ENCODE measurements around the gene KATNAL1.
"Not testable (repeated sequence)": the region's sequence is repeated elsewhere in the genome, so short reads cannot be mapped to it uniquely, and the experiment has no call there.

KATNAL1 gene

DNA sequence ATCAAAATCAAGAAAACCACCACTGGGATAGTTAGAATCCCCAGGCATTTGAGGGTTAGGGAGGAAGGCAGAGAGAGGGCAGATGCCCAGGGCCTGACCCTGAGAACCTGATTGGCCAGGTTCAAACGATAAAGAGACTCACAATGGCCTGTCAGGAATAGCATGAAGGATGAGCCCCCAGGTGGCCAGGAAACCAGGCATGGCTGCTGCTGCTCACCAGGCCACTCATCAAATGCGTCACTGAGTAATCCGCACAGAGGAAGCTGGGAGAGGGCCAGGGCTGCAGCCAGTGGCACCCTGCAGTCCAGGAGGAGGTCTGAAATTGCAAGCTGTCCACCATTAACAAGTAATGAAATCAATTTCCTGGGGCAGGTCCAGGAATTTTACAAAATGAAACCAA lies 111.3 kb downstream of the KATNAL1 start:
- no peak for DNase-seq

DNA sequence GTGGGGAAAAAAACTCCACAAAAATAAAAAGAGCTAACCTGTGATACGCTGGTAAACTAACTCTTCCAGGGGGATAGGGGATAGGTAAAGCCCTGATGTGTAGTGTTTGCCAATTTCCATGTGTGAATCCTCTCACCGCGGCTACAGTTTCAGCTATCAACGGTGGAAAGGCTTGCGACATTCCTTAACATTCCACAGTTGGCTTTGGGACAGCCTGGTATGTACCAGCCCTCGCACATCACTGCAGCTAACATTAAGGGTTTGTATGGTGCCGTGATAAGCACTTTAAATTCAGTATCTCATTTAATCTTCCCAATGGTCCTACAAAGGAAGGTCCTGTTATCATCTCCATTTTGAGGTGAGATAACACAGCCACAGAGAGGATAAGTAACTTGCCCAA lies 112.4 kb downstream of the KATNAL1 start:
- DNase-seq = no peak

DNA sequence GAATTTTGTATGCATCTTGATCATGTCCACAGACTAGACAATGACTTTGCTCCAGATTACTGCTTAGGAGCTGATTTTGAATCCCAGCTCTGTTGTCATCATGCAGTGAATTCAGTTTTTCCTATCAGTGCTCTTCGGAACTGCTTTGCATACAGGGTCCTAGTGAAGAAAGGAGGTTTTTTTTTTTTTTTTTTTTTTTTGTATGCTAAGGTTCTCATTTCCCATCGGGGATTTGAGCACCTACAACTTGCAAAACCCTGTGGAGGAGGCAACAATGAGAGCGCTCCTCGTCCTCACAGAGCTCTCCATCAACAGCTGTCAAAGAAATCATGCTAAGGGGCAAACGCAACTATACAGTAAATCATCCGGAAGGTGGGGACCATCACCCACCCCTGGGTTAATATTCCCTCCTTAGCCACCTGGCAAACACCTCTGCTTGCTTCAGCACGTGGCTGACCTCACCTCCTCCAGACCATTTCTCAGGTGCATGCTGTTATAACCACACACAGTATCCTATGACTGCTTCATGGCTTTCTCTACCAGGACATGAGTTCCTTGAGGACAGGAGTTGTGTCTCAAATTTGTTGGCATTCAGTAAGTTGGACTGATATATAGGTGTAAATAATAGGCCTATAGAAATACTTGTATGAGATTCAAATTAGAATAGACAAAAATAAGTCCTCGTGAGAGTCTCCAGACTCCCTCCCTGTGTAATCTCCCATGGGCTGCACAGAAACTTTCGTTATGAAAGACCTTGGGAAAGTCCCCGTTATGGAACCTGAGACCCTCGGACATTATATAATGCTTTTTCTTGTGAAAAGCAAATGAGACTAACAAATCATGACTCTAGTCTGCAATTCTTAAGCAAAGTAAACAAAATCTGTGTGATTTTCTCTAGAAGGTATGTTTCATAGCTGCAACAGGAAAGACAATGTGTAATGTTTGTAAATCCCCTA lies 113.8 kb downstream of the KATNAL1 start:
- DNase-seq = no peak

DNA sequence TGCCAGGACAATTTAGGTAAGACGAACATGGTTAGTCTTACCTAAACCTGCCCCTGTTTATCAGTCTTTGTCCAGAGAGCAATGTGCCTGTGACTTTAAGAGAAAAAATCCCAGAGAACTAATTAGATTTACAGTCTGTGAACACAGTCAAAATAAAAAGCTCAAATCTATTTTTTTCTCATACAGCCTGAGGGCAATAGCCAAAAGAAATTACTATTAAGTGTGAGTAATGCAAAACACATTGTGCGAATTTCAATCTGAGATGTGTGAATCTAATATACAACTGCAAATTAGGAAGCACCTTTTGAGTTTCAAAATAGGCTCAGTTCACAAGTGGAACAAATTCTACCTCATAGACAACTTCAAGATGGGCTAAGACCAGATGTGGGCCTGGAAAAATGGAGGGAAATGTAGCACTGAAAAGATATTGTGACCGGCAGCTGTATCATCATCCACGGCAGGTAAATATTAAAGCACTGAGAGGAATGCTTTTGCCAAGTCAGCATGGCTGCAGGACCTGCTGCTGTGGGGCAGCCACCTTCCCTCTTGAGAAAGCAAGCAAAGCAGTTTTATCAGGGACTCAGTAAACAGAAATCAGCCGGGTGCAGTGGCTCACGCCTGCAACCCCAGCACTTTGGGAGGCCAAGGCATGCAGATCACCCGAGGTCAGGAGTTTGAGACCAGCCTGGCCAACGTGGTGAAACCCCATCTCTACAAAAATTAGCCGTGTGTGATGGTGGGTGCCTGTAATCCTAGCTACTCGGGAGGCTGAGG lies 114.8 kb downstream of the KATNAL1 start:
- no peak for DNase-seq

DNA sequence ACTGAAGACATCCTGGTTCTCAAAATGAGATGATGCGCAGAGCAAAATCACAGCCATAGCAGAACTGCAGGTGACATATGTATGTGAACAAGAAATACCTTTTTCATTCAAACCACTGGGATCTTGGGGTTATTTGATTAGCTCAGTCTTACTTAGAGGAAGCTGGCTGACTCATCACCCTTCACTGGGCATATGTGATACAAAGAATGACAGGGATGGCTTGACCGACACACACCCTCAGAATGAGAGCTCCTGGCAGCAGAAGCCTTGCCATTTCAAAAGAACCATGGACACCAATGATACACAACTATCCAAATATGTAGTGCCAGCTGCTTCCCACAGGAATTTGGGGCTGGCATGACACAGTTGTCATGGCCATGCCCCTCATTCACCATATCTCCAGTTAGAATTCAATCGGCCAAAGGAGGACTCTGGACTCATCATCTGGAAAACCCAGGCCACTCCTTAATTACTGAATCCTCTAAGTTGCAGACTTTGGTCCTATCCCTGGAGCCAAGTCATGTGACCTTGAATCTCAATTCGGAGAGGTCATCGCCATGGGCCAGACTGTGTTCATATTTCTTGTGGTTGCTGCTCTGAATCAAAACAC lies 115.8 kb downstream of the KATNAL1 start:
- DNase-seq = no peak

DNA sequence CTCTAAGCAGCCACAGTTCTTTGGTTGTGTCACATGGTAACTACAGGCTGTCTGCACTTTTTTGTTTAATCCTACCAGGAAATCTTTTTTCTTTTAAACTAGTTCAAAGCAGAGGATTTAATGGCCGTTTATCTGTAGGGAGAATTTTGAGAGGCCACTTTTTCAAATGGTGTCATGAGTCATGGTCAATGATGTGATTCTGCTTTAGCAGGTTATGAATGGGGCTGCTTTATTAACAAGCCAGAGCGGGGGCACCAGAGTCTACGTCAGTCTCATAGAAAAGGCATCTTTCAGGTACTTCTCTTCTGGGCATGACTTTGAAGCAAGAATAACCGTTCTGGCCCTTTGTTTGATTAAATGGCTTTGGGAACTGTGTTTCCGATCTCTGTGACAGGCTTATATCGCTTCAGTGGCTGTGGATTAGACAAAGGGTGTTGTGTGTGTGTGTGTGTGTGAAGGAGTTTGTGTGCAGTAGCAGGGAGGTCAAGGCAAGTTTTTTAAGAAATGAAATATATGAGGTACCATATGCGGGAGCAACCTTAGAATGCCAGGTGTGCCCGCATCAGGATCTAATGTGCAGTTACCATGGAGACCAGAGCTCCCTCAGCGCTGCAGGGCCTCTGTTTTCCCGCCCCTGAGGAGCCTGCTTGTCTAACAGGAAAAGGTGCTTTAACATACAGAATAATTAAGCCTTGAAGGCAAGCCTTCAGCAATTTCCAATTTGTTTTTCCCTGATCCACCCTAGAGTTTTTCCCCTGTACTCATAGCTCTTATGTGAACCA lies 120.5 kb downstream of the KATNAL1 start:
- DNase-seq = no peak

DNA sequence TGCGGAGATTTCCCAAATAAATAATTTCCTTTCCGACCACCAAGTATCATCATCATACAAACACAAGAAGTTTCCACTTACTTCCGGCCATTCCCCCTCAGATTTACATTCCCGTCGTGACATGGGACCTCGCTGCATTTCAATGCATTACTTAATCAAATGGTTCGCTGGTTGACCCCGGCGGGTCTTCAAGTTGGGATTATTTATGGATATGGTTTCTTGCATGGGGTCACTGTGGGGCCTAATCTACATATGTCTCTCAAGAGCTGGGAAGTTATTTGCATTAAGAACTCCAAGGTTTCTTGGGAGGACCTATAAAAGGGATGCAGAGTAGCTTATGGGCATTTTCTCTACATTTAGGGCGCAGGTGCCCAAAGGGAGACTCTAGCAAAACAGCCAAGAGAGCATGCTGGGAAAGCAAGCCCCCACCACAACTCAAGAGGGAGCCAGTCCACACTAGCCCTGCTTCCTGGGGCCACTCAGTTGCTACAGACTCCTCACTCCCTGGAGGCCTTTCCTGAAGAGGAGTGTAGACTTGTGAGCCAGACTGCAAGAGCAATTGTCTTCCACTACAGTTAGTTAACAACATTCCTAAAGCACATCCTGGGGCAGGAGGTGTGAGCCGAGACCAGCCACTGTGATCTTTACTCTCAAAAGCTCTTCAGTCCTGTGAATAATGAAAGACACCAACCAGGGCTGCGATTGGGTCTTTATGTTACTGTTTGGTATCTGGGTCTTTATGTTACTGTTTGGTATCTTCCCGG lies 125.3 kb downstream of the KATNAL1 start:
- DNase-seq = no peak

DNA sequence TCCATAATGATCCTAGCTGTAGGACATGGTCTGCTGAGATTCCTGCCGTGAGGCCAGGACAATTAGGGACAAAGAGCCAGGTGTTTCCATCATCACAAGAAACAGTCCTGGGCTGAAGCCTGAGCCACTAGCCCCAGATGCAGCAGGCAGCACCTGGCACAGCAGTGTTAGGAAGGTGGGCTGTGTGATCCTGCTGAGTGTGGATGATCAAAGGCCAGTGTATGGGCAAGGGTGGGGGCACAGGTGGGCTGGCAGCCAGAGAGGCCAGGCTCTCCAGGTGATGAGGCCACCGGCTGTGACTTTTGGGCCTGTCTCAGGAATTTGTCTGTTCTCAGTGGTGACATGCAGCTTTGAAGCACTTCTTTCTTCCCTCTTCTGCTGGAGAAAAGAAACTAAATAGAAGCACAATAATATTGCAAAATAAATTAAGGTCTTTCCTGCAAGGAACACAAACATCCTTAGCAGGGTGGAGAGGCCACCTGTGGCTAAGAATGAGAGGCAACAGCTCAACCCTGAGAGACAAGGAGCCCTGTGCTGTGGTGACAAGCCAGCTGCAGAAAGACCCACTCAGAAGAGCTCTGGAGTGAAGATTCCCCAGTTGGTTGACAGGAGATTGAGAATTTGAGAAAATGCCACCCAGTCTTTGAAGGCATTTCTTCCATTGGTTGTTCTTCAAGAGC lies 127.6 kb downstream of the KATNAL1 start:
- DNase-seq = no peak

DNA sequence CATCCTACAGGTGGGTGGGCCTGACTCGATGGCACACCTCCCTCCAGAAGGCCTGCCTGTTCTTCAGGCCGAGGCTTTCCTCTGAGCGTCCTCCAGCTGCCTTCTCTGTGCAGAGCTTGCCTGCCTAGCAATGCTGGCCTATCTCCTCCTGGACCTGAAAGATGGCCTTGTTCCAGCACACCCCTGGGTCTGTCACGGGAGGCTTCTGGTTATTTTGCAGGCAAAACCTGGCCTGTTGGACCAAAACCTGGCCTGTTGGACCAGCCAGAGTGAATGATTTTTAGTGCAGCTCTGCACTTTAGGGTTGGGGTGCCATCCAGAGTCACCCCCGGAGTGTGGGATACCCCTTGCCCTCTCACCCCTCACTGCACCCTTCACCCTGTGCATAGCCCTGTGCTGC lies 128.4 kb downstream of the KATNAL1 start:
- DNase-seq = no peak

DNA sequence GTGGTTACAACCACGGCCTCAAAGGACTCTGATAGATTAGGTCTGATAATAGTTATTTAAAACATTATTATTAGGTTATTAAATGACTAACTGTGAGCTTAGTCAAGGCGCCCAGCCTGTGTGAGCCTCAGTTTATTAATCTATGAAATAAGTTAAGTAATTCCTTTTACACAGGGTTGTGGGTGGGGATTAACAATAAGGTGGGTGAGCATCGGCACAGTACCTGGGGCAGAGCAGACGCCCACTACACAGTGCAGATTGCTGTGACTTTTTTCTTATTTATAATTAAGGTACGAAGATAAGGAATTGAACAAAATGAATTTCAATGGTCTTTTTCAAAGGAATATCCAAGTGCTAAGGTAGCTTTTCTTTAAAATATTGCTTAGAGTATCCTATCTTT lies 132.2 kb downstream of the KATNAL1 start:
- no peak for DNase-seq

DNA sequence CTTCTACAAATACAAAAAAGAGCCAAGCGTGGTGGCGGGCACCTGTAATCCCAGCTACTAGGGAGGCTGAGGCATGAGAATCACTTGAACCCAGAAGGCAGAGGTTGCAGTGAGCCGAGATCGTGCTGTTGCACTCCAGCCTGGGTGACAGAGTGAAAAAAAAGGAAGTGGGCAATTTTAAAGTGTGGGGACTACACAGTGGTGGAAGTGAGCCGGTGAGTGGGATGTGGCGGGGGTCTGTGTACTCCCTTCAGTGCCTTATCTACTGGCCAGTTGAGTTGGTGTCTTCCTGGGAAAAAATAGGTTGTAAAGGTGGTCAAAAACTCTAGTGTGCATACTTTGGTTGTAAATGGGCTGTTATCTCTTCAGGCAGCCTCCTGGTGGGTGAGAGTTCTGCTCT lies 133.1 kb downstream of the KATNAL1 start:
- not testable (repeated sequence) for DNase-seq

DNA sequence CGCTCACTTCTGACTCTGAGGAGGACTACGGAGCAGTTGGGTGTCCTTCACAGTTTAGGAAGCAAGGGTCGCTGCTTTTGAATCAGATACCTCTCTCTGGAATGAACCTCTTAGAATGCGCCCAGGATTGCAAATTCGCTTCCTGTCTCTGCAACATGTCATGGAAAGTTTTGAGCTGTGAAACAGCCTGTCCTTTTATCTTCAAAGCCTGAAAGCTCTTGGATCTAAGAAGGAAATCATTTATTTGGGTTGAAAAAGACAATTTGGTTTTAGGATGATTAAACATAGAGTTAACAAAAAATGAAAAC lies 134.1 kb downstream of the KATNAL1 start:
- no peak for DNase-seq

DNA sequence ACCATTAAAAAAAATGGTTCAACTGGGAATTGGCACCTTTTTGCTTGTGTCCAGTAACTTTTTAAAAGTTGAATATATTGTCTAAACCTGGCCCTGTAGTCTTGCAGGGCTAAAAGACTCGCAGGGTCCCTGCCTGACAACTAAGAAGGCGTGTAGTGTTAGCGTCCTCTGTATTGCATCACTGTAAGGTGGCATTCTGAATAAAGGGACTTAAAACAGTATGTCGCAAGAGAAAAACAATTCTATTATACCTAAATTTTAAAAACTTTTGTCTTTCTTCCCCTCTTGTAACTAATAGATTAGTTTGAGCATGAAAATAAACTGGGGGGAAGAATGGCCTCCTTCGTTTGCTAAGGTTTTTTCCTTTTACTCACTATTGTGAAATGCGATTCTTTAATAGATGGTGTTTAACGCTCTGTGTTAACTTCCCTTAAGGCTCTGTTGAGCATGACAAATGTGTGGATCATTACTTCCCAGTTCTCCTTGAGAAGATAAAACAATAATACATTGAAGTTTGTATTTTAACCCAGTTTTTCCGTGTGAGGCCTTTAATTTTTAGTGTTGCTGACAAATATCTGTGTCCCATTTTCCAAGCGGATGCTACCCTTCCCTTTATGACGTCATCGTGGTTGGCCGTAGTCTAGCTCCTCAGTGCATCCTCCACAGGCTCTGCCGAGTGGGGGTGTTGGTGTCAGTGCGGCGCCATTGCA lies 134.6 kb downstream of the KATNAL1 start:
- no peak for DNase-seq

DNA sequence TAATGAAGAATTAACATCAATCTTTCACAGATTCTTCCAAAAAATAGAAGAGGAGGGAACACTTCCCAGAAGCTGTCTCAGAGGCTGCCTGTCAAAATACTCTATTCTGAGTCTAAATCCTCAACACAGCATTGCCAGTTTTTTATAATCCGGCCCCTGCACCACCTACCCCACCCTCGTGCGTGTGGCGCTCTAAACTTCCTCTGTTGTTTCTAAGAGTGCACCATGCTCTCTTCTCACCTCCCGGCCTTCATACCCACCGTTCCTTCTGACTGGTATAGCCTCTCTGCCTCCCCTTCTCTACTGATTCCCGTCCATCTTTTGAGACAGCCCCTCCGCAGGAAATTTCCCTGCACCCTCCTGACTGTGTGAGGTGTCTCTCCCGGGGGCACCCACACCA lies 136.8 kb downstream of the KATNAL1 start:
- no peak for DNase-seq

DNA sequence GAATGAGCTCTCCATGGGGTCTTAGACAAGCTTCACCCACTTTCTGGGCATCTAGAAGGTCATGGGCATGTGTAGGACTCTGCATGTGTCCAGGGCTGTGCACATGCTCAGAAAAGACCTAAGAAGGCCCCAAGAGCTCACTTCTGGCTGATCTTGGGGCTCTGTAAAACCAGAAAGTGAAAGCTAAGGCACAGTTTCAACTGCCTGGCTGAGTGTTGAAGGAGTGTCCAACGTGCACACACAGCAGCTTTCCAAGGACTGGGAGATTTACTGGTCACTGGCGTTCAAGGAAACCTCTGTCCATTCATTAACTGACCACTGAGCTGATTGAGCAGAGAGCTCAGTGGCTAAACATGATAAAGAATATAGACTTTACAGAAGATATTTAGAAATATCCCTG lies 137.9 kb downstream of the KATNAL1 start:
- DNase-seq = no peak

DNA sequence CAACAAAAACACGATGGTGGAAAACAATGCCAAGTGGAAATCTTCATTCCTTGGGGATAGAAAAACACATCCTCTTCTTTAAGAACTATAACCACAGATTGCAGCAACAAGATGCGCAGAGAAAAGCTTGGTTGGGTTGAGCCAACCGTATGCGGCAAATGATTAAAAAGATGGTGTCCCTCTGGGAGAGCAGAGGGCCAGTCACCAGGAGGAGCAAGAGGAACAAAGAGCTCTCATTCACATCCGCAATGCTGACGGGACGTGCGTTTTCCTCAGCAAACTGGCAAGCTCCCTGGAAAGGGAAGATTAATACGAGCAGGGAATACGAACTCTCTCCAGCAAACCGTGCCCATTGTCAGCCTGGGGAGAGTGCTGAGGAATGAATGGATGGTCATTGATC lies 141.6 kb downstream of the KATNAL1 start:
- DNase-seq = no peak

DNA sequence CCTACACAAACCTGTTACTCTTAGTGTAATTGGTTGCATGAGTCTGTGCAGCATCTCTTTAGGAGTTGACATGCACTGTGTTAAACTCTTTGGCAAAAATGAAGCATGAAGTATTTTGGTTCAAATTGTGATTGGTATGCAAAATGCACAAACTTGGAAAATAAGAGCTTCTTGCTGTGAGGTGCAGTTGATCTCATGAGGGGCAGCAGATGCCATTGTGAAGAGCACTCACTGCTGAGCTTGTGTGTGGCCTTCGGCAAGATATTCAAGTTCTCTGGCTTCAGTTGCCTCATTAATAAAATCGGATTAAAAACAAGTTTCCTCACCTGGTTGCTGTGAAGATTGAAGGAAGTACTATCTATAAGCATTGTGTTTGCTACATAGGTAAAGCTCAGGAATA lies 142.3 kb downstream of the KATNAL1 start:
- DNase-seq = no peak

DNA sequence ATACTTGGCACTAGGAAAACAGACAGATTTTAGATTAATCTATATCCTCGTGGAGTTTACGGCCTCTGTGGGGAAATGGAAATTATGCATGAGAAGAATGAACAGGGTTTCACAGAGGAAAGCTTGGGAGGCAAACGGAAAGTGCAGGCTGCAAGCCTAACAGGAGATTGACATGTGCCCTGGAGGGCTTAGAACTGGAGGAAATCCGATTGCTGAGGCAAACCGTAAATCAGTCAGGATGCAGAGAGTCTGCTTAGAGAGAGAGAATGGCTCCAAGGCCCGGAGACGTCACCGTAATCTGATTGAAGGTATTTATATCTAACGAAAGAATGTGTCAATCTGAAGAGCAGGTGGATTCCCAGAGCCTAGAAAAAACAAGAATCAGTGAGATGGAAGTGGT lies 143.2 kb downstream of the KATNAL1 start:
- no peak for DNase-seq

DNA sequence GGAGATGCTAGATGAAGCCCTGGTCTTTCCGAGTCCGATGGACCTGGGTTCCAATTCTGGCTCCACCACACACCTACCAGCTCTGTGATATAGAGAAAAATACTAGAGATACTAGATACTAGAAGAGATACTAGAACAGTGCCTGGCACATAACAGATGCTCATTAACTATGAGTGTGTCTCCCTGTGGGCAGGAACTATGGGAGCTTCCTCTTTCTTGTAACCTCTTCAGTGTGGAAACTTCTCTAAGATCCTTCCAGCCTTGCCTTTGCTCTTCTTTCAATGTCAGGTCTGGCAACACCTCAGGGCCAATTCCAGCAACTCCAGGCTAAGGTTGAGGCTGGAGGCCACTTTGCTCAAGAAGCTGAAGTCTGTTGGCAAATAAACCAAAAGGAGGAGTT lies 143.9 kb downstream of the KATNAL1 start:
- no peak for DNase-seq

DNA sequence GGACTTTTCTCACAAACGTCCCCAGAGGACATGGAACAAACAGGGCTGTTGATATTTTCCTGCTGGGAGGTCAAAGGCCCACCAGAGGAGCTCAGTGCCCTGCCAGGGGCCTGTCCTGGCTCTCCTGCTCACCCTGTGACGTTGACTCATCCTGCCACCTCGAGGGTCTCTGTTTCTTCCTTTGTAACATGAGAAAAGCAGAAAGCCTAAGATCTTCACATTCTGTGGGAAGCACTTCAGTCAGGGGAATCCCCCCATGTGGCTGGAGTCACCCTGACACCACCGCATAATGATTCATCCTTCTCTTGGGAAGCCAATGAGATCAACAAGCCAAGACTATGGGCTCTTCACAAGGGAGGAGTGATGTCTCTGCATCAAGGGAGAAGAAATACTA lies 147.9 kb downstream of the KATNAL1 start:
- DNase-seq = no peak

Data from cortex of kidney (tissue), 1 donor.